HepG2 (cell line): ENCODE measurements around the gene ZNF48. TPM values are rescaled to one million over a fixed set of nuclear protein-coding genes. Genes with fewer than 3 reads are reported as not detected.

Source experiments
- ATF1 ChIP-seq: IDR thresholded peaks from 2 replicates; pipeline ENCODE4 v1.6.1; 2016; ENCODE audit warnings: mild to moderate bottlenecking, control low read depth
- CHD2 ChIP-seq: IDR thresholded peaks from 2 replicates; pipeline ENCODE4 v1.6.1; 2011; ENCODE audit warnings: low read depth, low read length, improper control_type of control experiment
- GABPA ChIP-seq, 2 experiments: IDR thresholded peaks; 2 replicates each; pipeline ENCODE4 v1.6.1; 2011 to 2016; ENCODE audit warnings: low read depth in 2 of 2, low read length in 1 of 2, missing biosample characterization in 1 of 2, missing genetic modification characterization in 1 of 2
- GATAD1 ChIP-seq: IDR thresholded peaks from 2 replicates; pipeline ENCODE4 v1.6.1; 2016; ENCODE audit warnings: missing genetic modification reagents, missing compliant biosample characterization
- HIVEP1 ChIP-seq: sonication (generic); formaldehyde crosslinking; IDR thresholded peaks from 2 replicates; pipeline ENCODE4 v1.4.0; 2020; ENCODE audit warnings: mild to moderate bottlenecking, missing genetic modification reagents
- KDM5A ChIP-seq: fragments of 200-600 bp; sonication (generic); IDR thresholded peaks from 2 replicates; pipeline ENCODE4 v1.7.0; 2018; ENCODE audit warnings: antibody characterized with exemption, mild to moderate bottlenecking, low read length, borderline replicate concordance
- MAFF ChIP-seq: IDR thresholded peaks from 2 replicates; pipeline ENCODE4 v1.6.1; 2011; ENCODE audit warnings: low read depth, low read length, improper control_type of control experiment
- MAFG ChIP-seq: sonication (generic); formaldehyde crosslinking; IDR thresholded peaks from 2 replicates; pipeline ENCODE4 v1.5.1; 2020; ENCODE audit warnings: mild to moderate bottlenecking, missing genetic modification reagents
- MTF1 ChIP-seq: sonication (generic); formaldehyde crosslinking; IDR thresholded peaks from 2 replicates; pipeline ENCODE4 v1.5.0; 2020; ENCODE audit warnings: missing genetic modification reagents
- RARG ChIP-seq: sonication (generic); formaldehyde crosslinking; IDR thresholded peaks from 2 replicates; pipeline ENCODE4 v1.4.0; 2020; ENCODE audit warnings: low read depth, mild to moderate bottlenecking, missing genetic modification reagents
- RFXAP ChIP-seq: sonication (generic); formaldehyde crosslinking; IDR thresholded peaks from 2 replicates; pipeline ENCODE4 v1.4.0; 2020; ENCODE audit warnings: missing genetic modification reagents, borderline replicate concordance
- SETDB1 ChIP-seq: sonication (generic); formaldehyde crosslinking; IDR thresholded peaks from 2 replicates; pipeline ENCODE4 v1.5.1; 2020; ENCODE audit warnings: missing genetic modification reagents, mild to moderate bottlenecking, borderline replicate concordance
- SIX4 ChIP-seq: sonication (generic); formaldehyde crosslinking; IDR thresholded peaks from 2 replicates; pipeline ENCODE4 v1.4.0; 2020; ENCODE audit warnings: missing genetic modification reagents
- SRY ChIP-seq: sonication (generic); formaldehyde crosslinking; IDR thresholded peaks from 2 replicates; pipeline ENCODE4 v1.8.0; 2022; ENCODE audit warnings: mild to moderate bottlenecking, missing genetic modification reagents
- SSRP1 ChIP-seq: IDR thresholded peaks from 2 replicates; pipeline ENCODE4 v1.6.1; 2016; ENCODE audit warnings: control low read depth
- ZBTB7A ChIP-seq: sonication (generic); formaldehyde crosslinking; IDR thresholded peaks from 2 replicates; pipeline ENCODE4 v1.8.0; 2022; ENCODE audit warnings: mild to moderate bottlenecking, missing genetic modification reagents
- ZMYM3 ChIP-seq: sonication (generic); formaldehyde crosslinking; IDR thresholded peaks from 2 replicates; pipeline ENCODE4 v1.5.1; 2020; ENCODE audit warnings: mild to moderate bottlenecking, missing genetic modification reagents
- ZNF121 ChIP-seq: sonication (generic); formaldehyde crosslinking; IDR thresholded peaks from 2 replicates; pipeline ENCODE4 v1.5.0; 2020; ENCODE audit warnings: mild to moderate bottlenecking, missing genetic modification reagents
- ZNF207 ChIP-seq: fragments of 450-650 bp; IDR thresholded peaks from 2 replicates; pipeline ENCODE4 v1.6.1; 2016; ENCODE audit warnings: antibody characterized with exemption, borderline replicate concordance
- ZNF263 ChIP-seq: sonication (generic); formaldehyde crosslinking; IDR thresholded peaks from 2 replicates; pipeline ENCODE4 v1.4.0; 2020; ENCODE audit warnings: missing genetic modification reagents
- ZNF530 ChIP-seq: sonication (generic); formaldehyde crosslinking; IDR thresholded peaks from 2 replicates; pipeline ENCODE4 v1.5.0; 2020; ENCODE audit warnings: low read depth, mild to moderate bottlenecking, missing genetic modification reagents
- ZSCAN9 ChIP-seq: IDR thresholded peaks from 2 replicates; pipeline ENCODE4 v1.6.1; 2016; ENCODE audit warnings: borderline replicate concordance
- polyA plus RNA-seq, 8 experiments: library from polyadenylated mRNA; depleted of rRNA in 3 of 8; stranded (reverse) in 7 of 8; unstranded in 1 of 8; fragments of >200 nt; fragmentation: Illumina TruSeq in 4 of 8; extraction: Trizol in 4 of 8; gene quantifications; 2 replicates each; pipeline versions ENCODE4 v1.2.1 to v1.2.3, GENCODE V29; 2011 to 2016; ENCODE audit warnings: low read depth in 4 of 8, missing spikeins in 1 of 8, mixed read lengths in 1 of 8; ENCODE audit not compliant: insufficient read depth in 1 of 8
- total RNA-seq, 5 experiments: library from RNA; depleted of rRNA; stranded (reverse); fragments of >200 nt; fragmentation: Illumina TruSeq; extraction: Trizol; gene quantifications; 2 replicates each; pipeline ENCODE4 v1.2.3, GENCODE V29; 2016; ENCODE audit warnings: low read depth in 1 of 5
- TF ChIP-seq, protein P1 (sequence below): sonication (generic); formaldehyde crosslinking; IDR thresholded peaks from 2 replicates; pipeline ENCODE4 v1.4.0; 2020; ENCODE audit warnings: mild to moderate bottlenecking, missing genetic modification reagents
- TF ChIP-seq, protein P2 (sequence below), 2 experiments: sonication (generic) in 1 of 2; formaldehyde crosslinking in 1 of 2; IDR thresholded peaks; 2 replicates each; pipeline versions ENCODE4 v1.4.0 to v1.6.1; 2018 to 2020; ENCODE audit warnings: missing genetic modification reagents in 2 of 2, borderline replicate concordance in 1 of 2, low read depth in 1 of 2, mild to moderate bottlenecking in 1 of 2, missing biosample characterization in 1 of 2
- TF ChIP-seq, protein P3 (sequence below): sonication (generic); formaldehyde crosslinking; IDR thresholded peaks from 2 replicates; pipeline ENCODE4 v1.4.0; 2020; ENCODE audit warnings: low read depth, mild to moderate bottlenecking, missing genetic modification reagents
- TF ChIP-seq, protein P4 (sequence below): sonication (generic); formaldehyde crosslinking; IDR thresholded peaks from 2 replicates; pipeline ENCODE4 v1.4.0; 2020; ENCODE audit warnings: missing genetic modification reagents
- TF ChIP-seq, protein P5 (sequence below): sonication (generic); formaldehyde crosslinking; IDR thresholded peaks from 2 replicates; pipeline ENCODE4 v1.4.0; 2020; ENCODE audit warnings: missing genetic modification reagents, mild to moderate bottlenecking, borderline replicate concordance

Gene ZNF48
- total and polyA plus RNA-seq, 2 of the 13 experiments (the other 11 are each of a cell fraction or from before 2014, with no cell fraction given) = 9.9 to 12.3 TPM

DNA sequence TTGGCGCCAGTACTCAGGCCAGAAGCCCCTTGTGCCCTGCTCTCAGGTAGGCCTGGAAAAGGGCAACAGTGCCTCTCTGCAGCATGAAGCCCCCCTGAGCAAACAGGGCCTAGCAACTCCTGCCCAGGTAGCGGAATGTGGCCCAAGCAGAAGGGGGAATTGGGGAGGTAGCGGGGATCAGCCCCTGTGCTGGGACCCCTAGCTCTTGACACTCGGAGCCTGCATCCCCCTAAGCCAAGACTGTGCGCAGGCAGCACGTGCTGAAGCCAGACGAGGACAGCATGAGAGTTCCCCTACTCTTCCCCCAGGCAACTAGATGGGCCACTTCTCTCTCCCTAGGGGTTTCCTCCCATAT lies 39.3 kb upstream of the ZNF48 start (continued):
- TF ChIP-seq ZNF121 (0 out of 2 replicates have a peak, but pooled peaks have one; percentile 1), ZNF263 (CRISPR knock-in tag) (no peak), RARG (CRISPR knock-in tag) (no peak), ZNF207 (no peak), MAFF (no peak), ATF1 (CRISPR knock-in tag) (no peak), ZSCAN9 (CRISPR knock-in tag) (no peak), SRY (CRISPR knock-in tag) (no peak), SIX4 (no peak), ZBTB7A (CRISPR knock-in tag) (no peak), ZMYM3 (CRISPR knock-in tag) (no peak), KDM5A (no peak; the same call in 1 of the 2 replicates), GATAD1 (CRISPR knock-in tag) (no peak), MTF1 (no peak; the same call in 1 of the 2 replicates), SETDB1 (CRISPR knock-in tag) (no peak), GABPA (IDR thresholded peaks at IDR 0.05; ENCODE audit: low read depth, low read length) (no peak), GABPA (CRISPR knock-in tag; IDR thresholded peaks at IDR 0.05; ENCODE audit: low read depth) (no peak), CHD2 (no peak), MAFG (CRISPR knock-in tag) (no peak), SSRP1 (CRISPR knock-in tag) (no peak; the same call in 1 of the 2 replicates), HIVEP1 (CRISPR knock-in tag) (no peak; the same call in 1 of the 2 replicates), RFXAP (no peak), ZNF530 (CRISPR knock-in tag) (no peak)
- TF ChIP-seq, protein P1, sequence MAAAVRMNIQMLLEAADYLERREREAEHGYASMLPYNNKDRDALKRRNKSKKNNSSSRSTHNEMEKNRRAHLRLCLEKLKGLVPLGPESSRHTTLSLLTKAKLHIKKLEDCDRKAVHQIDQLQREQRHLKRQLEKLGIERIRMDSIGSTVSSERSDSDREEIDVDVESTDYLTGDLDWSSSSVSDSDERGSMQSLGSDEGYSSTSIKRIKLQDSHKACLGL (CRISPR knock-in tag) = no peak
- TF ChIP-seq, protein P2, sequence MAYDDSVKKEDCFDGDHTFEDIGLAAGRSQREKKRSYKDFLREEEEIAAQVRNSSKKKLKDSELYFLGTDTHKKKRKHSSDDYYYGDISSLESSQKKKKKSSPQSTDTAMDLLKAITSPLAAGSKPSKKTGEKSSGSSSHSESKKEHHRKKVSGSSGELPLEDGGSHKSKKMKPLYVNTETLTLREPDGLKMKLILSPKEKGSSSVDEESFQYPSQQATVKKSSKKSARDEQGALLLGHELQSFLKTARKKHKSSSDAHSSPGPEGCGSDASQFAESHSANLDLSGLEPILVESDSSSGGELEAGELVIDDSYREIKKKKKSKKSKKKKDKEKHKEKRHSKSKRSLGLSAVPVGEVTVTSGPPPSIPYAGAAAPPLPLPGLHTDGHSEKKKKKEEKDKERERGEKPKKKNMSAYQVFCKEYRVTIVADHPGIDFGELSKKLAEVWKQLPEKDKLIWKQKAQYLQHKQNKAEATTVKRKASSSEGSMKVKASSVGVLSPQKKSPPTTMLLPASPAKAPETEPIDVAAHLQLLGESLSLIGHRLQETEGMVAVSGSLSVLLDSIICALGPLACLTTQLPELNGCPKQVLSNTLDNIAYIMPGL (CRISPR knock-in tag; IDR thresholded peaks at IDR 0.05; ENCODE audit: borderline replicate concordance in 1 of 2, low read depth in 1 of 2) = no peak
- TF ChIP-seq, protein P3, sequence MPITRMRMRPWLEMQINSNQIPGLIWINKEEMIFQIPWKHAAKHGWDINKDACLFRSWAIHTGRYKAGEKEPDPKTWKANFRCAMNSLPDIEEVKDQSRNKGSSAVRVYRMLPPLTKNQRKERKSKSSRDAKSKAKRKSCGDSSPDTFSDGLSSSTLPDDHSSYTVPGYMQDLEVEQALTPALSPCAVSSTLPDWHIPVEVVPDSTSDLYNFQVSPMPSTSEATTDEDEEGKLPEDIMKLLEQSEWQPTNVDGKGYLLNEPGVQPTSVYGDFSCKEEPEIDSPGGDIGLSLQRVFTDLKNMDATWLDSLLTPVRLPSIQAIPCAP (CRISPR knock-in tag) = no peak
- TF ChIP-seq, protein P4, sequence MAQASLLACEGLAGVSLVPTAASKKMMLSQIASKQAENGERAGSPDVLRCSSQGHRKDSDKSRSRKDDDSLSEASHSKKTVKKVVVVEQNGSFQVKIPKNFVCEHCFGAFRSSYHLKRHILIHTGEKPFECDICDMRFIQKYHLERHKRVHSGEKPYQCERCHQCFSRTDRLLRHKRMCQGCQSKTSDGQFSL = no peak
- TF ChIP-seq, protein P5, sequence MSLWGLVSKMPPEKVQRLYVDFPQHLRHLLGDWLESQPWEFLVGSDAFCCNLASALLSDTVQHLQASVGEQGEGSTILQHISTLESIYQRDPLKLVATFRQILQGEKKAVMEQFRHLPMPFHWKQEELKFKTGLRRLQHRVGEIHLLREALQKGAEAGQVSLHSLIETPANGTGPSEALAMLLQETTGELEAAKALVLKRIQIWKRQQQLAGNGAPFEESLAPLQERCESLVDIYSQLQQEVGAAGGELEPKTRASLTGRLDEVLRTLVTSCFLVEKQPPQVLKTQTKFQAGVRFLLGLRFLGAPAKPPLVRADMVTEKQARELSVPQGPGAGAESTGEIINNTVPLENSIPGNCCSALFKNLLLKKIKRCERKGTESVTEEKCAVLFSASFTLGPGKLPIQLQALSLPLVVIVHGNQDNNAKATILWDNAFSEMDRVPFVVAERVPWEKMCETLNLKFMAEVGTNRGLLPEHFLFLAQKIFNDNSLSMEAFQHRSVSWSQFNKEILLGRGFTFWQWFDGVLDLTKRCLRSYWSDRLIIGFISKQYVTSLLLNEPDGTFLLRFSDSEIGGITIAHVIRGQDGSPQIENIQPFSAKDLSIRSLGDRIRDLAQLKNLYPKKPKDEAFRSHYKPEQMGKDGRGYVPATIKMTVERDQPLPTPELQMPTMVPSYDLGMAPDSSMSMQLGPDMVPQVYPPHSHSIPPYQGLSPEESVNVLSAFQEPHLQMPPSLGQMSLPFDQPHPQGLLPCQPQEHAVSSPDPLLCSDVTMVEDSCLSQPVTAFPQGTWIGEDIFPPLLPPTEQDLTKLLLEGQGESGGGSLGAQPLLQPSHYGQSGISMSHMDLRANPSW (CRISPR knock-in tag) = no peak
